GM21447 (cell line): Measurements from ENCODE around the gene WDFY3.
"Not testable (repeated sequence)": the region's sequence is repeated elsewhere in the genome, so short reads cannot be mapped to it uniquely, and the experiment has no call there.

Source experiments
- ATAC-seq: cut with Tn5 transposase; IDR thresholded peaks from one replicate; pipeline ENCODE4 v1.9.1; 2021; ENCODE audit not compliant: unreplicated experiment

WDFY3 gene

DNA sequence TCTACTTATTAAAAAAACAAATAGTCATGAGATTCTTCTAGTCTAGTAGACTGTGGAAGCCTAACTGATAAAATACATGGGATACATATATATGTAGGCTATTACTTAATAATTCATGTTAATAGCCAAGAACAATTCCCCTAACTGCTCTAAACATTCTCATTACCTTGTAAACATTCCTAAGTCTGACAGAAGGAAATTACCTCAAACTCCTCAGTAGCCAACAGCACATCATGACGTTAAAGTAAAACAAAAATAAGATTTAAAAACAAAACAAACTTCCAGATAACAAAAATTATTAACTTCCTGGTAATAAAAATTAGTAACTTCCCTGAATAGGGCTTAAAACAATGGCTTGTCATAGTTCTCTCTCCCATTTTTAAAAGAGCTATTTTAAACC lies 109.2 kb downstream of the WDFY3 start:
- no peak for ATAC-seq

DNA sequence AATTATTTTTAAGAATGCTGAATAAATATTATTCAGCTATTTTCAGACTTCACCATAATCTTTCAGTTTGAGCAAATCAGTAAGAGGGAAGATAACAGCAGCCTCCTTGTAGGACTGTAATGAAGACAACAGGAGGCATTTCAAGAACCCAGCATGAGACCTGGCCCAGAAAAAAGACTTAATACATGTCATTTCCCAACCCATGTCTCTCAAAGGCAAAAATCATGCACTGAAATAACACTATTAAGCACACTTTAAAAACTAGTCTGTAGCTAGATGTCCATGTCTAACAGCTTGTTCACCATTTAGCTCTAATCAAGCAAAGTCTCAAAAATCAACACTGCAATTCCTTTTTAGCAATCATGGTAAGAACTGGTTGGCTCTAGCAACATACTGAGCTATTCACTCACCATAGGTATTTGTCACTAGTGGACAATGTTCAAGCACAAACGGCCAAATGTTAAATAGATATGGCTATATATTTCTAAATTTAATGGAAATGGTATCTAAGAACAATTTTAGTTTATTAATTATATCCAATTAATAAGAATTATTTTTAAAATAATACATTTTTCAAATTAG lies 109.9 kb downstream of the WDFY3 start:
- ATAC-seq, result no peak

DNA sequence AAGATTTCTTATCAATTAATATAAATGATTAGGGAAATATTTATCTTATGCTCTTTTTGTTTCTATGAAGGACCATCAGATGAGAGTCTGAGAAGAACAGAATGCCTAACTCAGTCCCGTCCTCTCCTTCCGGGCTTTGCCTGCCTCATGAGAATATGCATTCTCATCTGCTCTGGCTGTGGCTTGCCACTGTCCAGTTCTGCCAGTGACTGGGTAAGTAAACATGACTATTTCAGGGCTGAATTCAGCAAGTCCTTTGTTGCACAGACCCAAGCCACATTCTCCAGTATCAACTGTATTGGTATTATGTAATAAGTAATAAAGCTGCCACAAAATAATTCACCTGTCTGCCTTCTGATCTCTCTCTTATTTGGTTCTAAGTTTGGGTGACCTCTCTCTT lies 110.7 kb downstream of the WDFY3 start:
- ATAC-seq, result no peak

DNA sequence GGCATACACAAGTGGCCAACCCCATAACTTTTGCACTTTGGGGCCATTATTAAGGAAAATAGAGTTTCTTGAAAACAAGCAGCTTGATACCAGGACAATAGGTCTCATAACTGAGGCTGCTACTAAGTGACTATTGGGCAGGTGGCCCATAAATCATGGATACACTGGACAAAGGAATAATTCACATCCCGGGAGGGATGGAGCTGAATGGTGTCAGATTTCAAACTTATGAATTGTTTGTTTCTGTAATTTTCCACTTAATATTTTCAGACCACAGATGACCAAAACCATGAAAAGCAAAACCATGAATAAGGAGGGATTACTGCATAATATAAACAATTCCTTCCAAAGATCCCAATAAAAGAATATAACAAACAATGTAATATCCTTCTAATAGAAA lies 114.4 kb downstream of the WDFY3 start:
- no peak for ATAC-seq

DNA sequence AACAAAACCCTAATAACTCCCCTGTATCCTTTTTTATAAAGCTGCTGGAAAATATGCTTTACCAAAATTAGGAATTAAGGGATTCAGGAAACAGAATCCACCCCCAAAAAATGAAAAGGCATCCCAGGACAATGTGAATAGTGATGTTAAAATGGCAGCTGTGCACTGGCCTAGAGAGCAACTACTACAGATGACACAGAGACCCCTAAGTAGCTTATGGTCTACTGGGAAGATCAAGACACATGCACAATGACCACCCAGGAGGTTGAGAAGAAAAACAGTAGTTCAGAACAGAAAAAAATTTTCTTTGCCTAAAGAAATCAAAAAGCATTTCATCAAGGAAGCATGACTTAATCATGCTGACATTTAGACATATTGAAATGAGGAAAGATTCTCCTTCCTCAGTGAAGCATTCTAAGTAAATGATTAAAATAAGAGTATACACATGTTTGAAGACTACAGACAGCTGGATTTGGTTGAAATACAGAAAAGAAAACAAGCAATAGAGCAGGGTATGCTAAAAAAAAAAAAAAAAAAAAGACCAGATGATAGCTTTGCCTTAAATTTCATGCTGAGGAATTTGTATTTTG lies 117.3 kb downstream of the WDFY3 start:
- ATAC-seq, result no peak

DNA sequence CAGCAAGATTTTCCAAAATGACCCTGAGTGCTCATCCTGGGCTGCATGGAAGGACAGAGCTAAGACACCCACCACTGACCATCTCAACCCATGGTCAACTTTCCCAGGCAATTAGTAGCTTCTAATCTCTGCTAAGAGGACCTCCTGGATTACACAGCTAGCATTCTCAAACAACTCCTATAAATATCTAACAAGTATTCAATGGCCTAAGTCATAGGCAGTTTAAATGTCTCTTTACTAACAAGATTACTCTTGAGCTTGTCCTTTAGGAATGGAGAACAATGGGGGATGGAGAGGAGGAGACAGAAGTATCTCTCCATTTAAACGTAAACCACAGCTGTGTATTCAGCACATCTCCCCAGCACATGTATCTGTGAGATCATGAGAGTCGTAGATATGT lies 118.1 kb downstream of the WDFY3 start:
- no peak for ATAC-seq

DNA sequence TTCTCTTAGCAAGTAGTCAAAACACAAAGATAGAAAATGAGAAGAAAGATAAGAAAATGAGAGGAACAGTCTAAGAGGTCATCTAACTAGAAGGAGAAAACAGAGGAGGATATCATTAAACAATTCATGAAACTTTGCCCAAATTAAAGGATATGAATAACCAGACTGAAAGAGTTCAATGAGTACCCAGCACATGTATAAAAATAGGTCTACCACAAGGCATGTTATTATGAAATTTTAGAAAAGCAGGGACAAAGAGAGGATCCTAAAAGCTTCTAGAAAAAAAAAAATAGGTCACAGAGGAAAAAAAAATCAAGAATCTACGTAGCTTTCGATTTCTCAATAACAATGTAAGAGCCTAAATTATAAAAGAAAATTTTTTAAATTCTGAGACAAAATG lies 118.5 kb downstream of the WDFY3 start:
- no peak for ATAC-seq

DNA sequence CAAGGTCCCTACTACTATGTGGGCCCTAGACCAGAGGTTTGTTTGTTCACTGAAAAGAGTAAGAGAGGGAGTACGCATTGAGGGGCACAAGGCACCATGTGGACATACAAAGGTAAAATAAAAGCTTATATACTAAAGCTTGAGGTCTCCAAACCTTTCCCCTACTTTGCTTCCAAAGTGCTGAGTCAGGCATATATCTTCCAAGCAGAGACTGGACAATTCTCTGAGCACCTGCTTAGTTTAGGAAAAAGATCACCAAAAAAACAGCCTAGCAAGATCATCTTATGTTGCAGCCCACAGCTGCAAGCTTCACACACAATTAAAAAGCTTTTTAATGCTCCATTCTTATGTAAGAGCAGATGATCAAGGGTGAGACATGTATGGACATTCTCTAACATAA lies 119.5 kb downstream of the WDFY3 start:
- no peak for ATAC-seq

DNA sequence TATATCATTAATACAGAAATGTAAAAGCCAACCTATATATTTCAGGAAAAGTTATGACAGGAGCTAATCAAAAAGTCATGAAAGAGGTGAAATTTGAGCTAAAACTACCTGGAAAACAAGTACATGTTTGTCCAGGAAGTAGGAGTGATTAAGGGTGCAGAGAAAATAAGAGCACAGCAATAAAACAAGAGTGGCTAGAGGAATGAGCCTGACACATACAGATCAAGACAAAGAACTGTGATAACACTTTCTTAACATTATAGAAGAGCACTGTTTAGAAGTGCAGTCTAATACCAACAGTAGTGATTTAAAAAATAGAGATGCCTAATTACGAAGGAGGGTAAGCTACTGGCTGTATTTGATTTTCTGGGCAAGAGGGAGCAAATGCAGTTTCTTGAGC lies 125.1 kb downstream of the WDFY3 start:
- ATAC-seq, result no peak

DNA sequence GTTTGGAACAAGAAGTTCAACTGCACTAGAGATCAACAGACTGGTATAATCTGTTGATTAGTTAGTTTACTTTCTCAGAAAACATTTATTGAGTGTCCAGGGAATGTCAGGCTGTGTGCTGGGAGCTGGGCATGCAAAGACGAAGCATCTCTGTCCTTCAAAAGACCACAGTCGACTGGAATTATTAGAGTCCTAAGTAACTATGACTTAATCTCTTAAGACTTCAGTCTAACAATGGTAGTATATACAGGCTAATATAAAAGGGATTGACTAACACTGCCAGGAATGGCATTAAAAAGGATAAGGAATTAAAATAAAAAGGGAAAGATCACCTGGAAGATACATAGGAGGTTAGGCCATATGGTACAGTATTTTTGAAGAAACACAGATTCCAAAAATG lies 128.7 kb downstream of the WDFY3 start:
- ATAC-seq, result no peak

DNA sequence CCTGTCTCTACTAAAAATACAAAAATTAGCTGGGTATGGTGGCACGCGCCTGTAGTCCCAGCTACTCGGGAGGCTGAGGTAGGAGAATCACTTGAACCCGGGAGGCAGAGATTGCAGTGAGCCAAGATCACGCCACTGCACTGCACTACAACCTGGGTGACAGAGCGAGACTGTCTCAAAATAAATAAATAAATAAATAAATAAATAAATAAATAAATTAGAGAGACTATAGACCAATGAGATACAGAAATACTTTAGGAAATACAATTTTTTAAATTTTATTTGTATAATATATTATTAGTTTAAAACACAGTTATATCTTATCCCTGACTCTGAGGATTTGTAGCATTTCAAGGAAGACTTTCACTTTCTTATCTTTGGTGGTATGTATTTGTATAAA lies 136.9 kb downstream of the WDFY3 start:
- not testable (repeated sequence) for ATAC-seq

DNA sequence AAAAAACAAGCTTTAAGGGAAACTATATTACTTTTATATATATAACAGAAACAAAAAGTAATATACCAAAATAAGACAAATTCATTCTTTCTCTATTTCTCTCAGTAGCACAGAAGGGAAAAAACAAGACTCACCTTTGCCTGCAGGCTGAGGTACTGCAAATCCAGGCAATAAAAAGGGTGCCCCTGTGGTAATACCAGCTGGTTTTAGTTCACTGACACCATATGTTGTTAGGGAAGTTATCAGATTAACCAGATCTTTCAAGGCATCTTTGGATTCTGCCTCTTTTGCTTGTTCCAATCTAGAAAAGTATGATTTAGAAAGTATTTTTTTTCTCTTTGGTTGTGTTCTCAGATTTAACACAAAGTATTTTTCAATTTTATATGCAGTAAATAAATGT lies 139.8 kb downstream of the WDFY3 start:
- ATAC-seq, result no peak

DNA sequence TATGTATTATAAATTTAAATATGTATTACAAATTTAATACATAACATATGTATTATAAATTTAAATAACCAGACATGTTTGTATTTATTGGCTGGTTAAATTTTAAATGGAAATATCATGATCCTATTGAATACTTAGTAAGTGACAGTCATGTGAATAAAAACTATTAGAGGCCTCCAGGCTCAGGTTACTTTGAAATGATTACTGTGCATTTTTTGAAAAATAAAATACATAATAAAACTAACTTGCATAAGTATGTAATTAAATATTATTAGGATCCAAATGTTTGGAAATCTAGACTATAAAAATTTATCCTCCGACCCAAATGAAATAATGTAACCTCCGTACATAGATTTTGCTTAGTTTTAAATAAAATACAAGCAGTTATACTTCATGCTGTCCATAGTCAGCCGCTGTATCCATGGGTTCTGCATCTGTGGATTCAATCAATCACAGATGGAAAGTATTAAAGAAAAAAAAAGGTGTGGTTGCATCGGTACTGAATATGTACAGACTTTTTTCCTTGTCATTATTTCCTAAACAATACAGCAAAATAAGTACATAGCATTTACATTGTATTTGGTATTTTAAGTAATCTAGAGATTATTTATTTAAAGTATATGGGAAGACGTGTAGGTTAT lies 140.7 kb downstream of the WDFY3 start:
- ATAC-seq, result no peak

DNA sequence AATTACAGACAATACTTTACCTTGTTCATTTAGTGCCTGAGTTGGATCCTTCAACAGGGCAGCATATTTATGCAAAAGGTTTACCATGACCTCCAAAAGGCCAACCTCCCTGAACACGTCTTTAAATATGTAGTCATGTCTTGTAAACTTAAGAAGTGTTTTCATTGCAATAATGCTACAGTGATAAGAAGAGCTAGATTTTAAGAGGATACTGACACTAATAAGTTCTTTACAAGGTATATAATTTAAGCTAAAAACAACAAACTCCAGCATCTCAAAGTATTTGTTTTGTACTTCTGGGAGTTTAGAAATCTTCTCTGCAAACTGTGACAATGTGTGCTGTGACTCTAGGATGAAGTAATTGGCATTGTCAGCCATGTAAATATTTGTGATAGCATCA lies 145.4 kb downstream of the WDFY3 start:
- ATAC-seq, result no peak

DNA sequence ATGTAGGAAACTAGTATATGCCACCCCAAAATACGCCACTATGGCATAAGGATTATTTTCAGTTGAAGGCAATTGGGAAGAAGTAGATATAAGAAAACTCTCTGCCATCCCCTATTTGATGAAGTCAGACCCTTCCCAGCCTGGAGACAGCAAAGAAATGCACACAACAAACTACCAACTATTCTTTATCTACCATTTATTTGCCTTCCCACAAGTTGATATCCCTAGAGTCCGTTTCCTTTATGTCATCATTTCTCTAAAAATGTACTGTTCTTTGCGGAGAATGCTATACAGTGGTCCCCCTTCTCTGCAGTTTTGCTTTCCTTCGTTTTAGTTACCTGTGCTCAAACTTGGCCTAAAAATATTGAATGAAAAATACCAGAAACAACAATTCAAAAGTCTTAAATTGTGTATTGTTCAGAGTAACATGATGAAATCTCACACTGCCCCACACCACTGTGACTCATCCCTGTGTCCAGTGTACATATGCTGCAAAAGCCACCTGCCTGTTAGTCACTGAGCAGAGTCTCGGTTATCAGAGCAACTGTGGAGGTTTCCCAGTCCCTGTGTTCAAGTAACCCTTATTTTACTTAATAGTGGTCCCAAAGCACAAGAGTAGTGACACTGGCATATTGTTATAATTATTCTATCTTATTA lies 152.3 kb downstream of the WDFY3 start:
- no peak for ATAC-seq

DNA sequence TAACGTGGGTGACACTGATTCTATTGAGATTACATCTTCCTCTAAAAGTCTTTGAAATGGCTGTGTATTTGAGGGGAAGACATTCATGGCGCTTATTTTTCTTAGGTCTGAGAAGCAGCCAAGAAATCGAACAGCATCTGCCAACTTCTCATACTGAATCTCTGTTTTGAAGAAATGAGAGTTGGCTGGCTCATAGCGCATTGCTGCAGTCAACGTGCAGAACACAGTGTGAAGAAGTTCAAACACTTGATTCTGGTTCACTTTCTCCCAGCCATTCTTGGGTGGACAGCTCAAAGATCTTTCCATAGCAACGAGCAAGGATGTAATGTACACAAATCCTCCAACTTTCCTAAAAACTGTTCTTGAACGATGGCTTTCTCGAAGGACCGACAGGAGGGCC lies 156.5 kb downstream of the WDFY3 start:
- ATAC-seq, result no peak

DNA sequence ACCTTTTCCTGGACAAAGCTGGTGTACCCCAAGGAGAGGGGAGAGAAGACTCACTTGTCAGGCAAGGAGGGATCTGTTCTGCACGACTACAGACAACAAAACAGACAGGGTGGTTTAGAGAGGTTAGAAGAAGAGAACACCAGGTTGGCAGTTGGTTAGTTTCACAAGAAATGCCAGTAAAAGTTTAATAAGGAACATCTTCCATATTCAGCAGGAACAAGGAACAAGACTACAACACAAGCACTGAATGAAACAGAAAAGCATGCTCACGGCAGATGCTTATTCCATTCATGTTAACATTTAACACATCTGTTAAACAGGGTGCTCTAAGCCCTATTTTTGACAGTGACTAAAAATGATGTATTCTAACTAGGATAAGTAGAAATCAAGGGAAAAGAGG lies 158.2 kb downstream of the WDFY3 start:
- ATAC-seq, result no peak

DNA sequence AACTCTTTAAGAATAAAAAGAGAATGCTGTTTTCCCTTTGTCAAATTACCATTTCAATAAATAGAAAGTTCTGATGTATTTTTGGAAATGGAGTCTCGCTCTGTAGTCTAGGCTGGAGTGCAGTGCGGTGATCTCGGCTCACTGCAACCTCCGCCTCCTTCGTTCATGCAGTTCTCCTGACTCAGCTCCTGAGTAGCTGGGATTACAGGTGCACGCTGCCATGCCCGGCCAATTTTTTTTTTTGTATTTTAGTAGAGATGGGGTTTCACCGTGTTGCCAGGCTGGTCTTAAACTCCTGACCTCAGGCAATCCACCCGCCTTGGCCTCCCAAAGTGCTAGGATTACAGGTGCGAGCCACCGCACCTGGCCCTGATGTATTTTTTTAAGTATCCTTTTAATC lies 159.9 kb downstream of the WDFY3 start:
- ATAC-seq, result not testable (repeated sequence)

DNA sequence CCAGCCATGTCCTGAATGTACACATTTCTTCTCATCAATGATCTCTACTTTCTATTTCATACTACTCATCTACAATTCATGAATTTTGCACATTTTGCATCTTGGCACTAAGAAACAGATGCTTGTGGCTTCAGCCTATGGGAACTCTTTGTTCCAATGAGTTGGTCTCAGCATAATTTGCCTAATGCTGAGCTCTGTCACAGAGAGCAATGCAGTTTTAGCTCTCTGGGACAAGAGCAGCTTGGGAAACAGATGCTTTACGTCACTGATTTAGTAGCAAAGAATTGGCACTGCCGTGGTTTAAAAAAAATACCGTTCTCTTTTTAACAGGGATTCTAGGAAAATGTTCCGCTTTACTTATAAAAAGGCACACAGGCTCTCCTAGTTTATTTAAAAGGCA lies 162.4 kb downstream of the WDFY3 start:
- ATAC-seq, result no peak

DNA sequence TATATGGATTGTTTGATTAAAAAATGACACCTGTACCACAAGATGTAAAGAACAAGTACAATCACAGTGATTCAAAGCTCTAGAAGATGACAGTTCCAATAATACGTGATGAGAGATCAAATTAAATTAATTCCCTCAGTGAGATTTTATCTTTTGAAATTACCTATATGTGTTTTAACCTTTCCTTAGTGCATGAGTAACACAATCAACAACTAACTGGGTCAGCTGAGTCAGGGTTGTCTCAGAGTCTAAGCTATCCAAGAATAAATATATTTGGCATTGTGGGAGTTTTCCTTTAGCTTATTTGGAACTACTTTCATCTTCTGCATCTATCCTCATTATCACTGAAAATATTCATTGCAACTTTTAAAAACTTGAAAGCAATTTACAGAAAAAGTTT lies 162.8 kb downstream of the WDFY3 start:
- no peak for ATAC-seq

DNA sequence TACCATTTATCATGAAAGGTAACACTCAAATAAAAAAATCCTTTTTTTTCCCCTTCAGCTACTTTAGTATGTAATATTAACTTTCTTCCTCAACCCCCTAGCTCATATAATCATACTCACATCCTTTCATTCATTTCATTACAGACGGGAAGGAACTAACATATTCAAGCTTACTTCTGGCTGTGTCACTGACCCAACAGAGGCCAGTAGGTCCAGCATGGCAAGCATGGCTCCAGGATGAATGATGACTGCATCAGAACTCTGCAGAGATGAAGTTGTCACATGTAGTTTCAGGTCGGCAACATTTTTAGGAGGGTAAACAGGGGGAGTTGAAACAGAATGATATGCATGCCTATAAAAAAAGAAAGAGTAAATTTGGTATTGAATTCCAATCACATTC lies 163.4 kb downstream of the WDFY3 start:
- no peak for ATAC-seq

DNA sequence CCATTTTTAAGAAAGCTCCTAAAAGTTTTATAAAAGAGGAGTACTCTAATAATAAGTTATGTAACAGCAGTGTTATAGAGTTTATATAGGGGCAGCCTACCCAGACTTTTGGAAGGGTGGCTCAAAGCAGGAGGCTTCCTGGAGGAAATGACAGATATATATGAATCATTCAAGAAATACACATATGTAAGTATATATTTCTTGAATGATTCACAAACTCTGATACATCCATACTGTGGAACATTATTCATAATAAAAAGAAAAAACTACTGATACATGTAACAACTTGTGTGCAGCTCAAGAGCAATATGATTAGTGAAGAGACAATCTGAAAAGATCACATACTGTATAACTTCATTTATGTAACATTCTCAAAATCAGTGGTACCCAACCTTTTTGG lies 166.2 kb downstream of the WDFY3 start:
- no peak for ATAC-seq
